Gastroesophageal sphincter (tissue), 3 donors: ENCODE data around the gene C4orf33.

Source experiments
- POLR2A ChIP-seq, 2 donors: fragments of 450-650 bp; IDR thresholded peaks; one replicate each; pipeline ENCODE4 v1.6.1; 2017; ENCODE audit warnings: antibody characterized with exemption in 2 of 2, mild to moderate bottlenecking in 2 of 2, moderate library complexity in 1 of 2
- POLR2AphosphoS5 ChIP-seq: sonication (generic); formaldehyde crosslinking; IDR thresholded peaks from one replicate; pipeline ENCODE4 v1.6.1; 2017; ENCODE audit warnings: antibody characterized with exemption
- TF ChIP-seq, protein P1 (sequence below), 4 experiments: fragments of 200-600 bp in 2 of 4; fragments of 450-650 bp in 2 of 4; sonication (generic) in 1 of 4; IDR thresholded peaks; one replicate each; pipeline ENCODE4 v1.5.1; 2017 to 2019; ENCODE audit warnings: antibody characterized with exemption in 4 of 4, mild to moderate bottlenecking in 2 of 4, moderate library complexity in 2 of 4

DNA sequence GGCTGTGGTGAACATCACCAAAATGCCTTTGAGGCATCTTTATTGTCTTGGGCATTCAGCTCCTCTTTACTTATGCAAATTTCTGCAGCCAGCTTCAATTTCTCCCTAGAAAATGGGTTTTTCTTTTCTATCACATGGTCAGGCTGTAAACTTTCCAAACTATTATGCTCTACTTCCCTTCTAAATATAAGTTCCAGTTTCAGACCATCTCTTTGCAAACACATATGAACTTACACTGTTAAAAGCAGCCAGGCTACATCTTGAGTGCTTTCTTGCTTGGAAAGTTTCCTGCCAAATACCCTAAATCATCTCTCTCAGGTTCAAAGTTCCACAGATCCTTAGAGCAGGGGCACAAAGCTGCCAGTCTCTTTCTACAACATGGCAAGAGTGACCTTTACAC is 15.8 kb upstream of the C4orf33 start:
- TF ChIP-seq, protein P1, sequence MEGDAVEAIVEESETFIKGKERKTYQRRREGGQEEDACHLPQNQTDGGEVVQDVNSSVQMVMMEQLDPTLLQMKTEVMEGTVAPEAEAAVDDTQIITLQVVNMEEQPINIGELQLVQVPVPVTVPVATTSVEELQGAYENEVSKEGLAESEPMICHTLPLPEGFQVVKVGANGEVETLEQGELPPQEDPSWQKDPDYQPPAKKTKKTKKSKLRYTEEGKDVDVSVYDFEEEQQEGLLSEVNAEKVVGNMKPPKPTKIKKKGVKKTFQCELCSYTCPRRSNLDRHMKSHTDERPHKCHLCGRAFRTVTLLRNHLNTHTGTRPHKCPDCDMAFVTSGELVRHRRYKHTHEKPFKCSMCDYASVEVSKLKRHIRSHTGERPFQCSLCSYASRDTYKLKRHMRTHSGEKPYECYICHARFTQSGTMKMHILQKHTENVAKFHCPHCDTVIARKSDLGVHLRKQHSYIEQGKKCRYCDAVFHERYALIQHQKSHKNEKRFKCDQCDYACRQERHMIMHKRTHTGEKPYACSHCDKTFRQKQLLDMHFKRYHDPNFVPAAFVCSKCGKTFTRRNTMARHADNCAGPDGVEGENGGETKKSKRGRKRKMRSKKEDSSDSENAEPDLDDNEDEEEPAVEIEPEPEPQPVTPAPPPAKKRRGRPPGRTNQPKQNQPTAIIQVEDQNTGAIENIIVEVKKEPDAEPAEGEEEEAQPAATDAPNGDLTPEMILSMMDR (IDR thresholded peaks at IDR 0.05) = no peak
- TF ChIP-seq POLR2A (IDR thresholded peaks at IDR 0.05) (no peak), POLR2AphosphoS5 (no peak)
